Testis (tissue), 3 donors: ENCODE measurements around the gene LKAAEAR1. TPM values are rescaled to one million over a fixed set of nuclear protein-coding genes. Genes with fewer than 3 reads are reported as not detected.

Source experiments
- DNase-seq: peaks from one replicate; pipeline ENCODE4 v3.0.0-alpha.2; 2019
- H3K27ac ChIP-seq, 2 donors: fragments of 200-600 bp; sonication (generic); one replicate each; pipeline ENCODE4 v1.5.1; 2019
- H3K27me3 ChIP-seq: fragments of 200-600 bp; sonication (generic); one replicate; pipeline ENCODE4 v1.5.1; 2019
- H3K36me3 ChIP-seq: fragments of 200-600 bp; sonication (generic); one replicate; pipeline ENCODE4 v1.5.1; 2017; ENCODE audit warnings: low read depth; ENCODE audit errors: missing control alignments
- H3K4me1 ChIP-seq: fragments of 200-600 bp; sonication (generic); one replicate; pipeline ENCODE4 v1.5.1; 2019
- H3K4me3 ChIP-seq, 2 donors: fragments of 200-600 bp; sonication (generic); one replicate each; pipeline ENCODE4 v1.5.1; 2017 to 2019
- H3K9me3 ChIP-seq: fragments of 200-600 bp; sonication (generic); one replicate; pipeline ENCODE4 v1.5.1; 2017
- POLR2A ChIP-seq: fragments of 450-650 bp; IDR thresholded peaks from one replicate; pipeline ENCODE4 v1.6.1; 2017; ENCODE audit warnings: antibody characterized with exemption, mild to moderate bottlenecking, moderate library complexity
- WGBS, 2 donors: methylation state at CpG; one replicate each; pipeline ENCODE4 v1.1.5; 2018; 5-methylcytosine and 5-hydroxymethylcytosine counted together
- intact Hi-C: fragments of 100-400 bp; cut with DNase I; formaldehyde crosslinking; loops from one replicate; pipeline ENCODE4 v1.15.1; 2023; ENCODE audit warnings: low total_unique reads
- polyA plus RNA-seq: library from polyadenylated mRNA; stranded (reverse); fragments of 350-450 nt; fragmentation: Illumina TruSeq; extraction: RNeasy Lipid Tissue Mini Kit (QIAGEN cat#74804); gene quantifications from one replicate; pipeline ENCODE4 v1.2.3, GENCODE V29; 2014; ENCODE audit warnings: low read depth, low replicate concordance; ENCODE audit not compliant: insufficient read depth
- total RNA-seq, 2 donors: library from RNA; depleted of rRNA; stranded (reverse); fragments of >200 nt; gene quantifications; one replicate each; pipeline ENCODE4 v1.2.3, GENCODE V29; 2016
- TF ChIP-seq, protein P1 (sequence below), 3 experiments: fragments of 450-650 bp in 2 of 3; fragments of 200-600 bp in 1 of 3; sonication (generic) in 1 of 3; IDR thresholded peaks; one replicate each; pipeline ENCODE4 v1.5.1; 2016 to 2019; ENCODE audit warnings: antibody characterized with exemption in 3 of 3, mild to moderate bottlenecking in 2 of 3, moderate library complexity in 1 of 3

Gene LKAAEAR1
- total and polyA plus RNA-seq, 3 donors from 2014 or later: 6.6 to 89.9 (median 45.3) TPM

GRCh38 chr20:64053841-64054661 lies 30.1 kb downstream of the LKAAEAR1 start:
- H3K4me1 ChIP-seq: peaks cover 12% of the 10 kb centered on the region
- H3K9me3 ChIP-seq: no peaks in the 10 kb centered on the region
- no peak for DNase-seq
- TF ChIP-seq, protein P1, sequence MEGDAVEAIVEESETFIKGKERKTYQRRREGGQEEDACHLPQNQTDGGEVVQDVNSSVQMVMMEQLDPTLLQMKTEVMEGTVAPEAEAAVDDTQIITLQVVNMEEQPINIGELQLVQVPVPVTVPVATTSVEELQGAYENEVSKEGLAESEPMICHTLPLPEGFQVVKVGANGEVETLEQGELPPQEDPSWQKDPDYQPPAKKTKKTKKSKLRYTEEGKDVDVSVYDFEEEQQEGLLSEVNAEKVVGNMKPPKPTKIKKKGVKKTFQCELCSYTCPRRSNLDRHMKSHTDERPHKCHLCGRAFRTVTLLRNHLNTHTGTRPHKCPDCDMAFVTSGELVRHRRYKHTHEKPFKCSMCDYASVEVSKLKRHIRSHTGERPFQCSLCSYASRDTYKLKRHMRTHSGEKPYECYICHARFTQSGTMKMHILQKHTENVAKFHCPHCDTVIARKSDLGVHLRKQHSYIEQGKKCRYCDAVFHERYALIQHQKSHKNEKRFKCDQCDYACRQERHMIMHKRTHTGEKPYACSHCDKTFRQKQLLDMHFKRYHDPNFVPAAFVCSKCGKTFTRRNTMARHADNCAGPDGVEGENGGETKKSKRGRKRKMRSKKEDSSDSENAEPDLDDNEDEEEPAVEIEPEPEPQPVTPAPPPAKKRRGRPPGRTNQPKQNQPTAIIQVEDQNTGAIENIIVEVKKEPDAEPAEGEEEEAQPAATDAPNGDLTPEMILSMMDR (IDR thresholded peaks at IDR 0.05): no peak
- no peak for TF ChIP-seq POLR2A
- intact Hi-C loops: no loop called here
- no peak overlapping the region for H3K4me3 ChIP-seq
- 36 to 66% methylated on average over 9 to 17 of the region's 17 CpGs for WGBS, 2 donors
- peak overlapping the region in 1 of 2 donors; percentile 36 for H3K27ac ChIP-seq
- H3K36me3 ChIP-seq: no peaks in the 10 kb centered on the region
- H3K27me3 ChIP-seq: no peaks in the 10 kb centered on the region

- no peak overlapping the region for H3K27ac ChIP-seq
- H3K36me3 ChIP-seq: no peaks in the 10 kb centered on the region
- no peak for DNase-seq
- H3K27me3 ChIP-seq: no peaks in the 10 kb centered on the region
- intact Hi-C loops: no loop called here
- no peaks in the 10 kb centered on the region for H3K9me3 ChIP-seq
- WGBS, 2 donors: 71 to 80% methylated on average over 15 to 33 of the region's 33 CpGs
- peaks cover 12% of the 10 kb centered on the region for H3K4me1 ChIP-seq
- no peak for TF ChIP-seq POLR2A
- TF ChIP-seq, protein P1 (IDR thresholded peaks at IDR 0.05): no peak
- no peak overlapping the region for H3K4me3 ChIP-seq
Measured at GRCh38 chr20:64052987-64053840, 31.0 kb downstream of the LKAAEAR1 start.

- WGBS, 2 donors: 91 to 92% methylated on average over 2 to 10 of the region's 10 CpGs
- no peaks in the 10 kb centered on the region for H3K27me3 ChIP-seq
- no peak overlapping the region for H3K4me3 ChIP-seq
- no peak overlapping the region for H3K27ac ChIP-seq
- H3K36me3 ChIP-seq: no peaks in the 10 kb centered on the region
- peaks cover 14% of the 10 kb centered on the region for H3K4me1 ChIP-seq
- DNase-seq: no peak
- TF ChIP-seq POLR2A: no peak
- TF ChIP-seq, protein P1 (IDR thresholded peaks at IDR 0.05): no peak
- intact Hi-C loops: no loop called here
- H3K9me3 ChIP-seq: no peaks in the 10 kb centered on the region
Measured at GRCh38 chr20:64052326-64052722, 31.9 kb downstream of the LKAAEAR1 start.

- H3K4me3 ChIP-seq: no peak overlapping the region
- H3K4me1 ChIP-seq: peaks cover 14% of the 10 kb centered on the region
- no peak overlapping the region for H3K27ac ChIP-seq
- H3K9me3 ChIP-seq: no peaks in the 10 kb centered on the region
- intact Hi-C loops: no loop called here
- no peaks in the 10 kb centered on the region for H3K27me3 ChIP-seq
- 86 to 89% methylated on average over 9 to 15 of the region's 15 CpGs for WGBS, 2 donors
- no peak for DNase-seq
- TF ChIP-seq POLR2A: no peak
- TF ChIP-seq, protein P1 (IDR thresholded peaks at IDR 0.05): no peak
- no peaks in the 10 kb centered on the region for H3K36me3 ChIP-seq
Measured at GRCh38 chr20:64051561-64052325, 32.5 kb downstream of the LKAAEAR1 start.
